ENCODE results near the gene GARIN5A.

DNA sequence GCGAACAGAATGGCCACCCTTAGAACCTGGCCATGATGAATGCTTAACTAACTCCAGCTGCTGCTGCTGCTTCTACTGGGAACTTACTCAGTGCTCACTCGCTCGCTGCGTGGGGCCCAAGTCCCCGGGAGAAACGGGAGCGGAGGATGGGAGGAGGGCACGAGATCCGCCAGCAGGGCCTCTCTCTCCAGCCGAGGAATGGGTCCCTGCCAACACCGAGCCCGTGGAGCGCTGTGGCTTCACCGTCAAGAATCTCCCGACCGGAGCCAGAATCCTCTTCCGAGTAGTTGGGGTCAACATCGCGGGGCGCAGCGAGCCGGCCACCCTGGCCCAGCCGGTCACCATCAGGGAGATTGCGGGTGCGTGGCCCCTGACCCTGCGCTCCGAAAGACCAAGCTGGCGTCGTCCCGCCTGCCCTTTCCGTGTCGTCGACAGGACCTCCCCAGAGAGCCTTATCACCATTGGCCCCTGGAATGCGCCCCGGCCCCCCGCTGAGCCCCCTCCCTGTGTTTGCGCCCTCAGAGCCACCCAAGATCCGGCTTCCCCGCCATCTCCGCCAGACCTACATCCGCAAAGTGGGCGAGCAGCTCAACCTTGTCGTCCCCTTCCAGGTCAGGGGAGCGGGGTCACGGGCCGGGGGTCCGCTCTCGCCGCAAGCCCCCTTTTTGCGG lies 18.1 kb downstream of the GARIN5A start:
- TF ChIP-seq SMC3 (IDR thresholded peaks at IDR 0.05; ENCODE audit: low read depth, low read length) (no peak), CTCF (IDR thresholded peaks at IDR 0.05) (no peak), REST (IDR thresholded peaks at IDR 0.05; ENCODE audit: low read depth, low read length) (no peak), RAD21 (IDR thresholded peaks at IDR 0.05; ENCODE audit: low read length) (no peak), NRF1 (IDR thresholded peaks at IDR 0.05; ENCODE audit: low read depth, low read length) (no peak)
- TF ChIP-seq, protein P1, sequence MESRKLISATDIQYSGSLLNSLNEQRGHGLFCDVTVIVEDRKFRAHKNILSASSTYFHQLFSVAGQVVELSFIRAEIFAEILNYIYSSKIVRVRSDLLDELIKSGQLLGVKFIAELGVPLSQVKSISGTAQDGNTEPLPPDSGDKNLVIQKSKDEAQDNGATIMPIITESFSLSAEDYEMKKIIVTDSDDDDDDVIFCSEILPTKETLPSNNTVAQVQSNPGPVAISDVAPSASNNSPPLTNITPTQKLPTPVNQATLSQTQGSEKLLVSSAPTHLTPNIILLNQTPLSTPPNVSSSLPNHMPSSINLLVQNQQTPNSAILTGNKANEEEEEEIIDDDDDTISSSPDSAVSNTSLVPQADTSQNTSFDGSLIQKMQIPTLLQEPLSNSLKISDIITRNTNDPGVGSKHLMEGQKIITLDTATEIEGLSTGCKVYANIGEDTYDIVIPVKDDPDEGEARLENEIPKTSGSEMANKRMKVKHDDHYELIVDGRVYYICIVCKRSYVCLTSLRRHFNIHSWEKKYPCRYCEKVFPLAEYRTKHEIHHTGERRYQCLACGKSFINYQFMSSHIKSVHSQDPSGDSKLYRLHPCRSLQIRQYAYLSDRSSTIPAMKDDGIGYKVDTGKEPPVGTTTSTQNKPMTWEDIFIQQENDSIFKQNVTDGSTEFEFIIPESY (IDR thresholded peaks at IDR 0.05; ENCODE audit: borderline replicate concordance, low read depth) = no peak

All from SK-N-SH (cell line).